Prostate gland (tissue), 2 donors: ENCODE measurements around the gene MROH9.

ENCODE experiments used
- POLR2A ChIP-seq: fragments of 450-650 bp; IDR thresholded peaks from one replicate; pipeline ENCODE4 v1.6.1; 2016; ENCODE audit warnings: antibody characterized with exemption, mild to moderate bottlenecking
- TF ChIP-seq, protein P1 (sequence below), 4 experiments: fragments of 200-600 bp in 2 of 4; fragments of 450-650 bp in 2 of 4; sonication (generic) in 2 of 4; IDR thresholded peaks; 1 replicate in 3 of 4; 2 replicates in 1 of 4; pipeline ENCODE4 v1.5.1; 2016 to 2019; ENCODE audit warnings: antibody characterized with exemption in 4 of 4, mild to moderate bottlenecking in 2 of 4, moderate library complexity in 2 of 4

- TF ChIP-seq, protein P1, sequence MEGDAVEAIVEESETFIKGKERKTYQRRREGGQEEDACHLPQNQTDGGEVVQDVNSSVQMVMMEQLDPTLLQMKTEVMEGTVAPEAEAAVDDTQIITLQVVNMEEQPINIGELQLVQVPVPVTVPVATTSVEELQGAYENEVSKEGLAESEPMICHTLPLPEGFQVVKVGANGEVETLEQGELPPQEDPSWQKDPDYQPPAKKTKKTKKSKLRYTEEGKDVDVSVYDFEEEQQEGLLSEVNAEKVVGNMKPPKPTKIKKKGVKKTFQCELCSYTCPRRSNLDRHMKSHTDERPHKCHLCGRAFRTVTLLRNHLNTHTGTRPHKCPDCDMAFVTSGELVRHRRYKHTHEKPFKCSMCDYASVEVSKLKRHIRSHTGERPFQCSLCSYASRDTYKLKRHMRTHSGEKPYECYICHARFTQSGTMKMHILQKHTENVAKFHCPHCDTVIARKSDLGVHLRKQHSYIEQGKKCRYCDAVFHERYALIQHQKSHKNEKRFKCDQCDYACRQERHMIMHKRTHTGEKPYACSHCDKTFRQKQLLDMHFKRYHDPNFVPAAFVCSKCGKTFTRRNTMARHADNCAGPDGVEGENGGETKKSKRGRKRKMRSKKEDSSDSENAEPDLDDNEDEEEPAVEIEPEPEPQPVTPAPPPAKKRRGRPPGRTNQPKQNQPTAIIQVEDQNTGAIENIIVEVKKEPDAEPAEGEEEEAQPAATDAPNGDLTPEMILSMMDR (IDR thresholded peaks at IDR 0.05), result no peak
- TF ChIP-seq POLR2A, result no peak
Measured at GRCh38 chr1:170893655-170894297, 41.6 kb upstream of the MROH9 start.
